Neuron (in vitro differentiated cells): Measurements from ENCODE around the gene SEC23IP.

Experiments used
- H2AFZ ChIP-seq: one replicate; pipeline ENCODE4 v1.6.1; 2013; ENCODE audit warnings: low read depth, mild to moderate bottlenecking, inconsistent platforms, low read length, moderate library complexity
- H3K27me3 ChIP-seq: one replicate; pipeline ENCODE4 v1.6.1; 2013; ENCODE audit warnings: low read length; ENCODE audit not compliant: insufficient read depth
- H3K36me3 ChIP-seq: one replicate; pipeline ENCODE4 v1.6.1; 2013; ENCODE audit warnings: low read length; ENCODE audit not compliant: insufficient read depth
- H3K4me1 ChIP-seq: one replicate; pipeline ENCODE4 v1.6.1; 2013; ENCODE audit warnings: low read length; ENCODE audit not compliant: insufficient read depth
- H3K4me3 ChIP-seq: 2 replicates; pipeline ENCODE4 v1.5.1; 2013; ENCODE audit warnings: mild to moderate bottlenecking, low read length, moderate library complexity
- H3K9me3 ChIP-seq: one replicate; pipeline ENCODE4 v1.6.1; 2013; ENCODE audit warnings: low read length

SEC23IP gene

DNA sequence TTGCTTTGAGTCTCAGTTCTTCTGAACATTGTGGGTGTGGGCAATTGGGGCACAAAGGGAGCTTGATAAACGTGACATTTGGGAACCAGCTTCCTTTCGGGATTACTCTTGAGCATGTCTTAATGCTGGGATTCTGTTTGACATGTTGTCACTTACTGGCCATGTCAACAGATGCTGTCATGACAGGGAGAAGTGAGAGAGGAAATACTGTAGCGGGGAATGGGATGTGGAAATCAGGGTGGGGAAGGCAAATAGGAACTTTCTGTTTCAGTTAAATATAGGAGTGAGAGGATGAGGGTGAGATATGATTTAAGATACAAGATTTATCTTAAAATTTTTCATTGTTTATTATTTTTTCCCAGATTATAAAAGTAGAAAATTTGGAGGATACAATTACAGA is 83.9 kb downstream of the SEC23IP start:
- Histone ChIP-seq H3K4me3 (no peak overlapping the region), H3K4me1 (peaks cover 2% of the 10 kb centered on the region), H3K27me3 (peaks cover 2% of the 10 kb centered on the region), H3K9me3 (no peaks in the 10 kb centered on the region), H2AFZ (no peak overlapping the region), H3K36me3 (no peaks in the 10 kb centered on the region)

DNA sequence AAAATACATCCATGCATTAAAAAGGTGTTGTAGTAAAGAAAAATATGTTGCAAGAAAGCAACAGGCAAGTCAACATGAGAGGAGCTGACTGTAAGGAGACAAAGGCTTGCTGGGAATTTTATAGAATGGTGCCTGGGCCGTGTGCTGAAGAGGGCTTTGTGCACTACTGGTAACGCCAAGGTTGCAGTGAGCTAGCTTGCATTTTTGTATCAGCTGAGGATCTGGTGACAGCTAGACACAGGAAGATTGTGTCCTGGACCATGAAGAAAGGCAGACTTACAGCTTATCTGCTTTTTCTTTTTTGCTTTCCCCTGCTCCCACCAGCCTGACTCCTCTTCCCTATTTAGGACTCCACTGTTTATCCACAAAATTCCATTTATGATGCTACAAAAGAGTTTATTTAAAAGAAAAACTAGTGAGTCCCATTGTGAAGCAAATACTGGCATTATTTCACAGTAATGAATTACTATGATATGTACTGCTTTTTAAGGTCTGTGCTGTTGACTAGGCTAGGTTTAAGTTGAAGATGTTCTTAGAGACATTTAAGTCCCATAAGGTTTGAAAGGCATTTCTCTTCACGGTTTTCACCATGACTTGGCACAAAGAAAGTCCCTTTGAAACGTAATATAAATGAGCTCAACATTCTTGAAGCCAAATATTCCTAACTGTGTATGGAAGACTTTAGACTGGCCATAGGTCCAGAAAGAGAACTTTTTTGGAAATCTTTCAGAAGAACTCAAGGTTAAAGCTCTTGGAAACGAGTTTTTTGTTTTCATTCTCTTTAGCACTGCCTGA is 88.6 kb downstream of the SEC23IP start:
- Histone ChIP-seq H3K4me1 (no peaks in the 10 kb centered on the region), H3K36me3 (no peaks in the 10 kb centered on the region), H3K27me3 (peaks cover 2% of the 10 kb centered on the region), H3K4me3 (no peak overlapping the region), H2AFZ (no peak overlapping the region), H3K9me3 (no peaks in the 10 kb centered on the region)

- H3K27me3 ChIP-seq, result peaks cover 2% of the 10 kb centered on the region
- H3K4me1 ChIP-seq, result no peaks in the 10 kb centered on the region
- no peaks in the 10 kb centered on the region for H3K9me3 ChIP-seq
- H3K36me3 ChIP-seq, result no peaks in the 10 kb centered on the region
- H3K4me3 ChIP-seq, result no peak overlapping the region
- H2AFZ ChIP-seq, result no peak overlapping the region
These were observed 89.3 kb downstream of the SEC23IP start for GRCh38 chr10:119981826-119982225.

GRCh38 chr10:119988333-119988732 is 95.8 kb downstream of the SEC23IP start:
- H3K4me3 ChIP-seq, result no peak overlapping the region
- H3K9me3 ChIP-seq, result no peaks in the 10 kb centered on the region
- no peaks in the 10 kb centered on the region for H3K36me3 ChIP-seq
- no peak overlapping the region for H2AFZ ChIP-seq
- no peaks in the 10 kb centered on the region for H3K4me1 ChIP-seq
- peaks cover 2% of the 10 kb centered on the region for H3K27me3 ChIP-seq

GRCh38 chr10:119989966-119990365 is 97.4 kb downstream of the SEC23IP start:
- Histone ChIP-seq H3K4me3 (no peak overlapping the region), H3K36me3 (no peaks in the 10 kb centered on the region), H3K9me3 (no peaks in the 10 kb centered on the region), H2AFZ (no peak overlapping the region), H3K4me1 (no peaks in the 10 kb centered on the region), H3K27me3 (peaks cover 2% of the 10 kb centered on the region)

DNA sequence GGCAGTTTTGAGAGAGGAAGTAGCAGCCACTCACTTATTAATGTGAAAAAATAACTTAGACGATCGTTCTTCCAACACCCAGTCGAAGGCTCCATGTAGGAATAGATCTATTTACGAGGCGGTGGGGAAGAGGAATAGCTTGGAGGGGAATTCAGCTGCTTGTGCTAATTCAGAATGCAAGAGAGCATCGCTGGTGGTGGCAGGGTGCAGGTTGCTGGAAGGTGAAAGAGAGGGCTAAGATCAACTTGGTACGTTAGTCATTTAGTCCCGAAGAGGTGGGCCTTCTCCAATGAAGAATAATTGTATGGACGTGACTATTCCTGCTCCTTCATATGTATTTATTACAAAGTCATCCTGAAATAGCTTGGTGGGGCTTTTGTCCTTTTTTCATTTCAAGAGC is 98.5 kb downstream of the SEC23IP start:
- Histone ChIP-seq H2AFZ (no peak overlapping the region), H3K4me1 (no peaks in the 10 kb centered on the region), H3K36me3 (no peaks in the 10 kb centered on the region), H3K9me3 (no peaks in the 10 kb centered on the region), H3K4me3 (no peak overlapping the region), H3K27me3 (peaks cover 2% of the 10 kb centered on the region)

DNA sequence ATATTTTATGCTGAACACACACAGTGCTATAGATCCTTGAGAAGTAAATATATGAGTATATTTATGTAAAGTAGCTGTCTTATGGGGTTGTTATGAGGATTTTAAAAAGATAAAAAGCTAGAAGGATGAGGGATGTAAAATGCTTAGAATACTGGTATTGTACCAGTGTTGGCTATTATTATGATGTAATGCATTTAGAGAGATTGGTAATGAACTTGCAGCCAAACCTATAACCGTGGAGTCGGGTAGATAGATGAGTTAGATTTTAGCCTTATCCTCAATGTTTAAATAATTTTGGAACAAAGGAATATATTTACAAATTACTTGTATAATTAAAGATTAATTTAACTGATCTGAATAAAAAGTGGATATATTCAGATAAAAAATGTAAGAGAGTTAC is 99.3 kb downstream of the SEC23IP start:
- H3K9me3 ChIP-seq, result no peaks in the 10 kb centered on the region
- H3K27me3 ChIP-seq, result peaks cover 2% of the 10 kb centered on the region
- no peaks in the 10 kb centered on the region for H3K4me1 ChIP-seq
- H3K4me3 ChIP-seq, result no peak overlapping the region
- no peaks in the 10 kb centered on the region for H3K36me3 ChIP-seq
- no peak overlapping the region for H2AFZ ChIP-seq
